Gastroesophageal sphincter (tissue), 4 donors: Measurements from ENCODE around the gene WNT7A. TPM values are rescaled to one million over a fixed set of nuclear protein-coding genes. Genes with fewer than 3 reads are reported as not detected.

ENCODE experiments used
- ATAC-seq: fragments of 150-250 bp; one replicate; pipeline ENCODE4 v1.9.1; 2016; ENCODE audit warnings: mild to moderate bottlenecking, moderate library complexity
- H3K27ac ChIP-seq, 4 donors: fragments of 200-600 bp; sonication (generic) in 3 of 4; 1 replicate in 3 of 4; 2 replicates in 1 of 4; pipeline ENCODE4 v1.5.1; 2016 to 2019
- H3K27me3 ChIP-seq: fragments of 200-600 bp; sonication (generic); one replicate; pipeline ENCODE4 v1.5.1; 2019
- H3K36me3 ChIP-seq, 2 donors: fragments of 200-600 bp; sonication (generic); one replicate each; pipeline ENCODE4 v1.5.1; 2019; ENCODE audit warnings: control low read depth in 1 of 2
- H3K4me1 ChIP-seq, 3 donors: fragments of 200-600 bp; sonication (generic); 1 replicate in 2 of 3; 2 replicates in 1 of 3; pipeline ENCODE4 v1.5.1; 2016 to 2019; ENCODE audit warnings: control low read depth in 2 of 3
- H3K4me3 ChIP-seq, 2 donors: fragments of 200-600 bp; sonication (generic); one replicate each; pipeline ENCODE4 v1.5.1; 2019; ENCODE audit warnings: mild to moderate bottlenecking in 1 of 2, moderate library complexity in 1 of 2
- H3K9me3 ChIP-seq, 3 donors: fragments of 200-600 bp; sonication (generic); one replicate each; pipeline ENCODE4 v1.5.1; 2017 to 2019; ENCODE audit warnings: control low read depth in 2 of 3
- CTCF ChIP-seq, 4 experiments: fragments of 200-600 bp in 2 of 4; fragments of 450-650 bp in 2 of 4; sonication (generic) in 1 of 4; IDR thresholded peaks; one replicate each; pipeline ENCODE4 v1.5.1; 2017 to 2019; ENCODE audit warnings: antibody characterized with exemption in 4 of 4, mild to moderate bottlenecking in 2 of 4, moderate library complexity in 2 of 4
- EP300 ChIP-seq: sonication (generic); formaldehyde crosslinking; IDR thresholded peaks from one replicate; pipeline ENCODE4 v1.6.1; 2017; ENCODE audit warnings: antibody characterized with exemption, mild to moderate bottlenecking
- POLR2A ChIP-seq, 2 donors: fragments of 450-650 bp; IDR thresholded peaks; one replicate each; pipeline ENCODE4 v1.6.1; 2017; ENCODE audit warnings: antibody characterized with exemption in 2 of 2, mild to moderate bottlenecking in 2 of 2, moderate library complexity in 1 of 2
- POLR2AphosphoS5 ChIP-seq: sonication (generic); formaldehyde crosslinking; IDR thresholded peaks from one replicate; pipeline ENCODE4 v1.6.1; 2017; ENCODE audit warnings: antibody characterized with exemption
- WGBS, 2 donors: methylation state at CpG; one replicate each; pipeline ENCODE4 v1.1.5; 2018; ENCODE audit warnings: low coverage in 1 of 2; 5-methylcytosine and 5-hydroxymethylcytosine counted together
- total RNA-seq, 4 donors: library from RNA; depleted of rRNA; stranded (reverse); fragments of >200 nt; gene quantifications; one replicate each; pipeline ENCODE4 v1.1.0, GENCODE V29; 2016

WNT7A gene
- total RNA-seq, 4 donors from 2014 or later = 0.13 to 0.77 TPM; not detected in 2

- ATAC-seq = peak; percentile 34
- H3K36me3 ChIP-seq = no peaks in the 10 kb centered on the region
- H3K4me1 ChIP-seq = no peaks in the 10 kb centered on the region
- no peak overlapping the region for H3K4me3 ChIP-seq
- no peak overlapping the region for H3K27ac ChIP-seq
- TF ChIP-seq POLR2AphosphoS5 = no peak
- no peak for TF ChIP-seq EP300
- no peak for TF ChIP-seq CTCF (IDR thresholded peaks at IDR 0.05)
- TF ChIP-seq POLR2A (IDR thresholded peaks at IDR 0.05) = no peak
- peaks cover 0 to 44% (median 0%) of the 10 kb centered on the region in 3 donors for H3K9me3 ChIP-seq
- H3K27me3 ChIP-seq = peaks cover 4% of the 10 kb centered on the region
- WGBS, 2 donors = 84% methylated on average over 5 of the region's 8 CpGs; no CpG with 5 or more reads in 1 of the 2 donors
Observed at GRCh38 chr3:13808550-13808949, 71.3 kb downstream of the WNT7A start.

- Histone ChIP-seq H3K4me3 (no peak overlapping the region), H3K27ac (no peak overlapping the region), H3K9me3 (peaks cover 0 to 21% (median 0%) of the 10 kb centered on the region in 3 donors), H3K4me1 (no peaks in the 10 kb centered on the region), H3K36me3 (no peaks in the 10 kb centered on the region), H3K27me3 (peaks cover 32% of the 10 kb centered on the region)
- TF ChIP-seq CTCF (IDR thresholded peaks at IDR 0.05) (no peak), POLR2AphosphoS5 (no peak), POLR2A (IDR thresholded peaks at IDR 0.05) (no peak), EP300 (no peak)
- WGBS, 2 donors = 77 to 78% methylated on average over 6 to 10 of the region's 15 CpGs
- ATAC-seq = no peak
Observed at GRCh38 chr3:13801361-13802204, 78.3 kb downstream of the WNT7A start.

- TF ChIP-seq CTCF (IDR thresholded peaks at IDR 0.05) = no peak
- no peak for TF ChIP-seq EP300
- TF ChIP-seq POLR2A (IDR thresholded peaks at IDR 0.05) = no peak
- TF ChIP-seq POLR2AphosphoS5 = no peak
- ATAC-seq = no peak
- WGBS, 2 donors = 50 to 100% methylated on average over 1 of the region's 6 CpGs
- peaks cover 42% of the 10 kb centered on the region for H3K27me3 ChIP-seq
- H3K36me3 ChIP-seq = no peaks in the 10 kb centered on the region
- no peak overlapping the region for H3K4me3 ChIP-seq
- H3K27ac ChIP-seq = no peak overlapping the region
- peaks cover 0 to 7% (median 0%) of the 10 kb centered on the region in 3 donors for H3K9me3 ChIP-seq
- no peaks in the 10 kb centered on the region for H3K4me1 ChIP-seq
Observed at GRCh38 chr3:13800064-13800463, 79.8 kb downstream of the WNT7A start.

- Histone ChIP-seq H3K27ac (no peak overlapping the region), H3K9me3 (peaks cover 0 to 7% (median 0%) of the 10 kb centered on the region in 3 donors), H3K4me1 (no peaks in the 10 kb centered on the region), H3K36me3 (no peaks in the 10 kb centered on the region), H3K27me3 (peaks cover 56% of the 10 kb centered on the region), H3K4me3 (no peak overlapping the region)
- ATAC-seq = no peak
- TF ChIP-seq POLR2A (IDR thresholded peaks at IDR 0.05) (no peak), EP300 (no peak), POLR2AphosphoS5 (no peak), CTCF (IDR thresholded peaks at IDR 0.05) (no peak)
- 50% methylated on average over 1 of the region's 11 CpGs; no CpG with 5 or more reads in 1 of the 2 donors for WGBS, 2 donors
Observed at GRCh38 chr3:13798401-13798800, 81.5 kb downstream of the WNT7A start.
